Uterus (tissue), 4 donors: ENCODE results near the gene PCSK2. TPM values are rescaled to one million over a fixed set of nuclear protein-coding genes. Genes with fewer than 3 reads are reported as not detected.

Source experiments
- DNase-seq, 2 donors: peaks; one replicate each; pipeline ENCODE4 v3.0.0-alpha.2; 2019 to 2020
- H3K27ac ChIP-seq, 2 donors: fragments of 200-600 bp; sonication (generic); 1 replicate in 1 of 2; 2 replicates in 1 of 2; pipeline ENCODE4 v1.5.1; 2016 to 2018
- H3K27me3 ChIP-seq, 2 donors: fragments of 200-600 bp; sonication (generic); one replicate each; pipeline ENCODE4 v1.5.1; 2018 to 2019; ENCODE audit warnings: control low read depth in 1 of 2
- H3K36me3 ChIP-seq, 2 donors: fragments of 200-600 bp; sonication (generic); one replicate each; pipeline ENCODE4 v1.5.1; 2019; ENCODE audit warnings: control low read depth in 1 of 2
- H3K4me1 ChIP-seq, 2 donors: fragments of 200-600 bp; sonication (generic); one replicate each; pipeline ENCODE4 v1.5.1; 2018 to 2019; ENCODE audit warnings: control low read depth in 1 of 2
- H3K4me3 ChIP-seq, 2 donors: fragments of 200-600 bp; sonication (generic); 1 replicate in 1 of 2; 2 replicates in 1 of 2; pipeline ENCODE4 v1.5.1; 2018 to 2019; ENCODE audit warnings: mild to moderate bottlenecking in 1 of 2
- H3K9me3 ChIP-seq, 2 donors: fragments of 200-600 bp; sonication (generic); one replicate each; pipeline ENCODE4 v1.5.1; 2019; ENCODE audit warnings: control low read depth in 1 of 2
- CTCF ChIP-seq, 4 experiments: fragments of 200-600 bp in 2 of 4; fragments of 450-650 bp in 2 of 4; sonication (generic) in 2 of 4; IDR thresholded peaks; one replicate each; pipeline ENCODE4 v1.5.1; 2016 to 2019; ENCODE audit warnings: antibody characterized with exemption in 4 of 4, mild to moderate bottlenecking in 2 of 4, moderate library complexity in 1 of 4
- POLR2A ChIP-seq, 2 donors: fragments of 450-650 bp; IDR thresholded peaks; one replicate each; pipeline ENCODE4 v1.6.1; 2016; ENCODE audit warnings: antibody characterized with exemption in 2 of 2, mild to moderate bottlenecking in 1 of 2, moderate library complexity in 1 of 2
- intact Hi-C: fragments of 100-400 bp; cut with DNase I; formaldehyde crosslinking; loops from one replicate; pipeline ENCODE4 v1.15.1; 2023; ENCODE audit warnings: low total_unique reads
- total RNA-seq, 4 donors: library from RNA; depleted of rRNA in 3 of 4; stranded (reverse); fragments of >200 nt in 3 of 4; gene quantifications; one replicate each; pipeline versions ENCODE4 v1.1.0 to v1.2.4, GENCODE V29; 2014 to 2023
- donor health status: DM: yes; HTN: yes; CAD: no.

PCSK2 gene
- total RNA-seq, 4 donors from 2014 or later: 0.37 to 1.6 TPM; not detected in 2

- H3K36me3 ChIP-seq: no peaks in the 10 kb centered on the region
- no peak for DNase-seq
- no peaks in the 10 kb centered on the region for H3K4me1 ChIP-seq
- H3K9me3 ChIP-seq: no peaks in the 10 kb centered on the region
- H3K27ac ChIP-seq: no peak overlapping the region
- TF ChIP-seq CTCF (IDR thresholded peaks at IDR 0.05) (no peak), POLR2A (IDR thresholded peaks at IDR 0.05) (no peak)
- no peak overlapping the region for H3K4me3 ChIP-seq
- intact Hi-C loops: no loop called here
- H3K27me3 ChIP-seq: no peaks in the 10 kb centered on the region
Observed at GRCh38 chr20:17326096-17326495, 99.3 kb downstream of the PCSK2 start.

- no peaks in the 10 kb centered on the region for H3K27me3 ChIP-seq
- TF ChIP-seq CTCF (IDR thresholded peaks at IDR 0.05) (no peak), POLR2A (IDR thresholded peaks at IDR 0.05) (no peak)
- intact Hi-C loops: no loop called here
- no peak for DNase-seq
- H3K36me3 ChIP-seq: no peaks in the 10 kb centered on the region
- no peak overlapping the region for H3K27ac ChIP-seq
- H3K4me1 ChIP-seq: no peaks in the 10 kb centered on the region
- no peak overlapping the region for H3K4me3 ChIP-seq
- H3K9me3 ChIP-seq: no peaks in the 10 kb centered on the region
Observed at GRCh38 chr20:17327185-17328148, 100.6 kb downstream of the PCSK2 start.

- intact Hi-C loops: no loop called here
Observed at GRCh38 chr20:17334932-17335331, 108.1 kb downstream of the PCSK2 start.

GRCh38 chr20:17339000-17339399 is 112.2 kb downstream of the PCSK2 start:
- Histone ChIP-seq H3K27ac (no peak overlapping the region), H3K4me1 (no peaks in the 10 kb centered on the region), H3K27me3 (no peaks in the 10 kb centered on the region), H3K36me3 (no peaks in the 10 kb centered on the region), H3K4me3 (no peak overlapping the region), H3K9me3 (no peaks in the 10 kb centered on the region)
- DNase-seq: no peak
- TF ChIP-seq POLR2A (IDR thresholded peaks at IDR 0.05) (no peak), CTCF (IDR thresholded peaks at IDR 0.05) (no peak)
- intact Hi-C loops: no loop called here

More at GRCh38 chr20:17334932-17335331, 108.1 kb downstream of the PCSK2 start:
- no peak for DNase-seq
- Histone ChIP-seq H3K27ac (no peak overlapping the region), H3K36me3 (no peaks in the 10 kb centered on the region), H3K4me1 (no peaks in the 10 kb centered on the region), H3K9me3 (no peaks in the 10 kb centered on the region), H3K27me3 (no peaks in the 10 kb centered on the region), H3K4me3 (no peak overlapping the region)
- no peak for TF ChIP-seq CTCF (IDR thresholded peaks at IDR 0.05)
- no peak for TF ChIP-seq POLR2A (IDR thresholded peaks at IDR 0.05)

GRCh38 chr20:17343091-17343490 is 116.3 kb downstream of the PCSK2 start:
- Histone ChIP-seq H3K27ac (no peak overlapping the region), H3K36me3 (no peaks in the 10 kb centered on the region), H3K4me1 (no peaks in the 10 kb centered on the region), H3K27me3 (no peaks in the 10 kb centered on the region), H3K4me3 (no peak overlapping the region), H3K9me3 (no peaks in the 10 kb centered on the region)
- intact Hi-C loops: no loop called here
- no peak for TF ChIP-seq POLR2A (IDR thresholded peaks at IDR 0.05)
- no peak for TF ChIP-seq CTCF (IDR thresholded peaks at IDR 0.05)
- DNase-seq: no peak
